GM21360 (cell line): Measurements from ENCODE around the gene JRKL.

ENCODE experiments used
- ATAC-seq: cut with Tn5 transposase; IDR thresholded peaks from one replicate; pipeline ENCODE4 v1.9.1; 2021; ENCODE audit warnings: mild to moderate bottlenecking, moderate library complexity; ENCODE audit not compliant: unreplicated experiment

The JRKL gene

GRCh38 chr11:96389720-96390487, at the start of gene JRKL, which contains the start of gene CCDC82:
TSS of gene JRKL (plus strand) at chr11:96390013. CDS start at chr11:96390650, 637 bp downstream.
TSS of gene CCDC82 (minus strand) at chr11:96389912. CDS start at chr11:96384747, 5,165 bp downstream.
- ATAC-seq = peak; percentile 92

- no peak for ATAC-seq
Observed at GRCh38 chr11:96340555-96340885, 49.3 kb upstream of the JRKL start.

- ATAC-seq = peak; percentile 35
Observed at GRCh38 chr11:96341211-96342013, 48.4 kb upstream of the JRKL start.

- no peak for ATAC-seq
Observed at GRCh38 chr11:96342014-96342960, 47.5 kb upstream of the JRKL start.

GRCh38 chr11:96342961-96343711, 46.7 kb upstream of the JRKL start, which contains the start of gene MAML2:
TSS of gene MAML2 (minus strand) at chr11:96343195. CDS start at chr11:96341895, 1,300 bp downstream.
- ATAC-seq = peak; percentile 73

- ATAC-seq = no peak
Observed at GRCh38 chr11:96356848-96357247, 33.0 kb upstream of the JRKL start.

- ATAC-seq = no peak
Observed at GRCh38 chr11:96357794-96358193, 32.0 kb upstream of the JRKL start.

GRCh38 chr11:96358321-96358720, 31.5 kb upstream of the JRKL start:
- ATAC-seq = no peak

- no peak for ATAC-seq
Observed at GRCh38 chr11:96361778-96362177, 28.0 kb upstream of the JRKL start.

- no peak for ATAC-seq
Observed at GRCh38 chr11:96365493-96365892, 24.3 kb upstream of the JRKL start.

GRCh38 chr11:96366024-96366423, 23.8 kb upstream of the JRKL start:
- ATAC-seq = no peak

- ATAC-seq = no peak
Observed at GRCh38 chr11:96367342-96367741, 22.5 kb upstream of the JRKL start.

GRCh38 chr11:96373826-96374225, 16.0 kb upstream of the JRKL start:
- no peak for ATAC-seq

GRCh38 chr11:96376796-96377195, 13.0 kb upstream of the JRKL start:
- ATAC-seq = no peak

- no peak for ATAC-seq
Observed at GRCh38 chr11:96384156-96384555, 5.7 kb upstream of the JRKL start.

- ATAC-seq = no peak
Observed at GRCh38 chr11:96385187-96385586, 4.6 kb upstream of the JRKL start.

- peak; percentile 39 for ATAC-seq
Observed at GRCh38 chr11:96388891-96389719, 708 bp upstream of the JRKL start.

GRCh38 chr11:96390488-96390792, 627 bp downstream of the JRKL start:
- ATAC-seq = no peak

GRCh38 chr11:96391698-96392307, 2.0 kb downstream of the JRKL start:
- ATAC-seq = no peak
